K562 (cell line): Measurements from ENCODE around the gene MGAT5. TPM values are rescaled to one million over a fixed set of nuclear protein-coding genes. Genes with fewer than 3 reads are reported as not detected.

Experiments used
- ATAC-seq: fragments of 200-7000 bp; cut with Tn5 transposase; 3 replicates; pipeline ENCODE4 v1.9.1; 2020; ENCODE audit warnings: moderate library complexity
- BruUV-seq: library from RNA; stranded (reverse); fragments of 400-500 nt; replicated peaks from 2 replicates; lab custom pipeline; 2021; lab: Mats Ljungman, UMichigan
- CTCF ChIA-PET: fragments of 300-600 bp; formaldehyde crosslinking; extraction: SDS; loops from one replicate; lab custom pipeline; 2021; ENCODE audit warnings: low intra/inter-chr PET ratio; lab: Yijun Ruan, JAX
- POLR2A ChIA-PET: fragments of 300-600, 350-650 bp; sonication (Branson Sonifier 250); formaldehyde crosslinking; extraction: SDS; loops from one replicate; lab custom pipeline; 2021; ENCODE audit warnings: antibody characterized with exemption, inconsistent platforms; lab: Yijun Ruan, JAX
- DNase-seq, 4 experiments: peaks; one replicate each; pipeline versions ENCODE4 v3.0.0 to v3.0.0-alpha.2; 2011 to 2018; ENCODE audit warnings: low spot score in 3 of 4, mixed read lengths in 3 of 4; ENCODE audit errors: extremely low read depth in 1 of 4
- FAIRE-seq: peaks from 2 replicates; lab custom pipeline; 2011; peaks lifted over from hg19 to GRCh38; lab: Jason Lieb, UNC
- H2AFZ ChIP-seq: 2 replicates; pipeline ENCODE4 v1.6.0; 2011; ENCODE audit warnings: low read depth, low read length, control low read depth, inconsistent platforms
- H3K27ac ChIP-seq: fragments of 200-600 bp; 3 replicates; pipeline ENCODE4 v1.8.0; 2011; ENCODE audit warnings: low read depth, mild to moderate bottlenecking, control low read depth, inconsistent platforms, low read length, moderate library complexity, mixed read lengths; ENCODE audit errors: extremely low read depth
- H3K27me3 ChIP-seq, 2 experiments: fragments of 300-600 bp in 1 of 2; 2 replicates in 1 of 2; 3 replicates in 1 of 2; pipeline versions ENCODE4 v1.6.0 to v1.8.0; 2011; ENCODE audit warnings: inconsistent platforms in 2 of 2, low read length in 2 of 2, mild to moderate bottlenecking in 1 of 2, mixed read lengths in 1 of 2, moderate library complexity in 1 of 2; ENCODE audit not compliant: control insufficient read depth in 2 of 2, insufficient read depth in 2 of 2
- H3K36me3 ChIP-seq: fragments of 300-600 bp; 3 replicates; pipeline ENCODE4 v1.8.0; 2011; ENCODE audit warnings: mild to moderate bottlenecking, low read length, inconsistent platforms; ENCODE audit not compliant: control insufficient read depth, insufficient read depth
- H3K4me1 ChIP-seq, 2 experiments: fragments of 200-600 bp in 1 of 2; replicated peaks in 1 of 2; 2 replicates in 1 of 2; 3 replicates in 1 of 2; pipeline versions ENCODE4 v1.5.1 to v1.8.0; 2011; ENCODE audit warnings: inconsistent platforms in 2 of 2, low read length in 2 of 2, mild to moderate bottlenecking in 1 of 2, mixed read lengths in 1 of 2, moderate library complexity in 1 of 2; ENCODE audit not compliant: control insufficient read depth in 2 of 2, insufficient read depth in 2 of 2
- H3K4me2 ChIP-seq: 2 replicates; pipeline ENCODE4 v1.6.1; 2011; ENCODE audit warnings: low read length, control low read depth, inconsistent platforms, mixed read lengths; ENCODE audit not compliant: insufficient read depth
- H3K4me3 ChIP-seq: fragments of 200-600 bp; sonication (generic), shearing (Covaris generic); 2 replicates; pipeline ENCODE4 v1.5.1; 2016; ENCODE audit warnings: control low read depth, inconsistent platforms
- H3K79me2 ChIP-seq: fragments of 200-600 bp; 3 replicates; pipeline ENCODE4 v1.8.0; 2011; ENCODE audit warnings: low read length, inconsistent platforms; ENCODE audit not compliant: control insufficient read depth, insufficient read depth
- H3K9ac ChIP-seq, 2 experiments: 2 replicates each; pipeline versions ENCODE4 v1.6.0 to v1.6.1; 2011; ENCODE audit warnings: low read depth in 2 of 2, low read length in 2 of 2, control low read depth in 1 of 2, inconsistent platforms in 1 of 2, mild to moderate bottlenecking in 1 of 2, mixed read lengths in 1 of 2; ENCODE audit not compliant: insufficient read depth in 1 of 2
- H3K9me1 ChIP-seq: one replicate; pipeline ENCODE4 v1.6.0; 2011; ENCODE audit warnings: inconsistent platforms, mild to moderate bottlenecking, low read length, moderate library complexity; ENCODE audit not compliant: control insufficient read depth, insufficient read depth
- H3K9me3 ChIP-seq: replicated peaks from 2 replicates; pipeline ENCODE4 v1.5.1; 2011; ENCODE audit warnings: low read depth, low read length, inconsistent platforms; ENCODE audit not compliant: control insufficient read depth, insufficient read depth
- H4K20me1 ChIP-seq: replicated peaks from 2 replicates; pipeline ENCODE4 v1.6.1; 2011; ENCODE audit warnings: low read length, inconsistent platforms, mixed read lengths; ENCODE audit not compliant: control insufficient read depth, insufficient read depth
- CBX1 ChIP-seq: sonication (generic); IDR thresholded peaks from 2 replicates; pipeline ENCODE4 v1.6.1; 2016; ENCODE audit warnings: antibody characterized with exemption, low read depth, mild to moderate bottlenecking
- ESRRA ChIP-seq: fragments of 450-650 bp; IDR thresholded peaks from 2 replicates; pipeline ENCODE4 v1.6.1; 2014; ENCODE audit warnings: low read depth, mild to moderate bottlenecking, moderate library complexity, borderline replicate concordance
- ETV6 ChIP-seq, 3 experiments: fragments of 150-350 bp in 1 of 3; sonication (generic) in 1 of 3; formaldehyde crosslinking in 1 of 3; IDR thresholded peaks; 2 replicates each; pipeline versions ENCODE4 v1.6.1 to v1.8.0; 2014 to 2022; ENCODE audit warnings: borderline replicate concordance in 2 of 3, low read depth in 2 of 3, antibody characterized with exemption in 1 of 3, low read length in 1 of 3, mild to moderate bottlenecking in 1 of 3, missing genetic modification reagents in 1 of 3
- MBD2 ChIP-seq: sonication (generic); IDR thresholded peaks from 2 replicates; pipeline ENCODE4 v1.6.1; 2016; ENCODE audit warnings: low read depth, borderline replicate concordance
- PCBP1 ChIP-seq: fragments of 200-400 bp; formaldehyde crosslinking; IDR thresholded peaks from 2 replicates; pipeline ENCODE4 v1.6.1; 2018; ENCODE audit warnings: mild to moderate bottlenecking, low read depth, low read length; ENCODE audit not compliant: poor library complexity, severe bottlenecking
- PHTF2 ChIP-seq: fragments of 250-450 bp; sonication (Bioruptor Pico); IDR thresholded peaks from 2 replicates; pipeline ENCODE4 v1.5.0; 2021; ENCODE audit warnings: mild to moderate bottlenecking
- RFX5 ChIP-seq: IDR thresholded peaks from 2 replicates; pipeline ENCODE4 v1.6.1; 2011; ENCODE audit warnings: low read depth, mild to moderate bottlenecking, improper control_type of control experiment, low read length
- SOX6 ChIP-seq: fragments of 450-650 bp; IDR thresholded peaks from 2 replicates; pipeline ENCODE4 v1.6.1; 2014; ENCODE audit warnings: mild to moderate bottlenecking
- YY1 ChIP-seq, 3 experiments: IDR thresholded peaks; 2 replicates each; pipeline ENCODE4 v1.6.1; 2011; ENCODE audit warnings: low read length in 2 of 3, mild to moderate bottlenecking in 2 of 3, moderate library complexity in 2 of 3, borderline replicate concordance in 1 of 3, control low read depth in 1 of 3, low read depth in 1 of 3; ENCODE audit not compliant: insufficient read depth in 3 of 3, insufficient replicate concordance in 2 of 3, control insufficient read depth in 1 of 3, insufficient read length in 1 of 3; ENCODE audit errors: extremely low read depth in 1 of 3
- ZC3H8 ChIP-seq: fragments of 450-650 bp; IDR thresholded peaks from 2 replicates; pipeline ENCODE4 v1.6.1; 2017
- ZNF431 ChIP-seq: sonication (generic); formaldehyde crosslinking; IDR thresholded peaks from 2 replicates; pipeline ENCODE4 v1.8.0; 2022; ENCODE audit warnings: mild to moderate bottlenecking, missing genetic modification reagents
- ZNF79 ChIP-seq: fragments of 250-450 bp; sonication (Bioruptor Pico); IDR thresholded peaks from 2 replicates; pipeline ENCODE4 v1.4.0; 2020; ENCODE audit warnings: low read depth, mild to moderate bottlenecking, moderate library complexity
- WGBS: fragments of 100-300 bp; shearing (Covaris generic); methylation state at CpG from one replicate; pipeline ENCODE4 v1.1.6; 2016; ENCODE audit warnings: low coverage, mixed read lengths; ENCODE audit not compliant: insufficient coverage; ENCODE audit errors: missing lambda C conversion rate; 5-methylcytosine and 5-hydroxymethylcytosine counted together
- in situ Hi-C: fragments of 300-500 bp; cut with MboI; formaldehyde crosslinking; loops from 4 replicates; pipeline ENCODE4 v1.15.0; 2018; ENCODE audit warnings: inconsistent platforms, mixed read lengths
- intact Hi-C: fragments of 100-400 bp; cut with micrococcal nuclease; formaldehyde crosslinking; loops from 2 replicates; pipeline ENCODE4 v1.14.2; 2022
- polyA plus RNA-seq, 8 experiments: library from polyadenylated mRNA; depleted of rRNA in 4 of 8; stranded (reverse) in 5 of 8; unstranded in 3 of 8; fragments of >200 nt; fragmentation: Nextera tagmentation in 2 of 8; fragmentation: Illumina TruSeq in 1 of 8; extraction: Ambion mirVana in 2 of 8; extraction: Trizol in 1 of 8; gene quantifications; 2 replicates each; pipeline versions ENCODE4 v1.2.1 to v1.2.3, GENCODE V29; 2011 to 2014; ENCODE audit warnings: inconsistent platforms in 1 of 8, missing spikeins in 1 of 8
- total RNA-seq, 7 experiments: library from RNA; depleted of rRNA in 6 of 7; stranded (reverse); fragments of >200 nt in 6 of 7; fragmentation: Illumina TruSeq in 2 of 7; extraction: Trizol in 2 of 7; gene quantifications; 2 replicates each; pipeline versions ENCODE4 v1.2.1 to v1.2.3, GENCODE V29; 2011 to 2021; ENCODE audit warnings: low replicate concordance in 1 of 7
- TF ChIP-seq, protein P1 (sequence below): fragments of 250-450 bp; sonication (Bioruptor Pico); IDR thresholded peaks from 2 replicates; pipeline ENCODE4 v1.5.0; 2021

The MGAT5 gene
- total and polyA plus RNA-seq, 9 of the 15 experiments (the other 6 are each of a cell fraction or from before 2014, with no cell fraction given) = 1.6 to 18.6 (median 11.1) TPM

- Histone ChIP-seq H3K4me1 (no peaks in the 10 kb centered on the region), H2AFZ (no peak overlapping the region), H3K9me1 (no peaks in the 10 kb centered on the region), H3K27ac (no peak overlapping the region), H3K9me3 (no peaks in the 10 kb centered on the region), H3K9ac (no peak overlapping the region), H4K20me1 (0 out of 2 replicates have a peak, but pooled peaks cover 4% of the 10 kb centered on the region), H3K4me2 (no peak overlapping the region), H3K27me3 (no peaks in the 10 kb centered on the region), H3K36me3 (no peaks in the 10 kb centered on the region), H3K4me3 (no peak overlapping the region), H3K79me2 (no peaks in the 10 kb centered on the region)
- ATAC-seq (no peak), FAIRE-seq (no peak), DNase-seq (no peak)
- intact Hi-C loops (no loop called here), in situ Hi-C loops (no loop called here)
- ChIA-PET CTCF (no interaction called here), POLR2A (interaction anchor here (0.6 kb wide), 1 partner anchor 17 kb away, joined by 3 read pairs; no protein-coding TSS in a partner anchor)
- TF ChIP-seq PHTF2 (CRISPR knock-in tag) = no peak
- no peak for TF ChIP-seq ZC3H8
- TF ChIP-seq, protein P1, sequence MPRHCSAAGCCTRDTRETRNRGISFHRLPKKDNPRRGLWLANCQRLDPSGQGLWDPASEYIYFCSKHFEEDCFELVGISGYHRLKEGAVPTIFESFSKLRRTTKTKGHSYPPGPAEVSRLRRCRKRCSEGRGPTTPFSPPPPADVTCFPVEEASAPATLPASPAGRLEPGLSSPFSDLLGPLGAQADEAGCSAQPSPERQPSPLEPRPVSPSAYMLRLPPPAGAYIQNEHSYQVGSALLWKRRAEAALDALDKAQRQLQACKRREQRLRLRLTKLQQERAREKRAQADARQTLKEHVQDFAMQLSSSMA = no peak
- TF ChIP-seq YY1 (IDR thresholded peaks at IDR 0.05; ENCODE audit: borderline replicate concordance in 1 of 3, control insufficient read depth in 1 of 3, extremely low read depth in 1 of 3, insufficient read depth in 3 of 3, insufficient read length in 1 of 3, insufficient replicate concordance in 2 of 3, low read depth in 1 of 3, low read length in 2 of 3) = no peak
- no peak for TF ChIP-seq ETV6 (IDR thresholded peaks at IDR 0.05; ENCODE audit: borderline replicate concordance in 1 of 2, low read depth in 2 of 2, low read length in 1 of 2)
- TF ChIP-seq ETV6 (CRISPR knock-in tag; IDR thresholded peaks at IDR 0.05; ENCODE audit: borderline replicate concordance) = no peak
- no peak for TF ChIP-seq ZNF431 (CRISPR knock-in tag)
- TF ChIP-seq ESRRA = no peak
- no peak for TF ChIP-seq CBX1
- TF ChIP-seq PCBP1 = no peak
- TF ChIP-seq RFX5 = no peak
- no peak for TF ChIP-seq MBD2
- no peak for TF ChIP-seq ZNF79 (CRISPR knock-in tag)
- TF ChIP-seq SOX6 = no peak
- WGBS = 68% methylated on average over 4 of the region's 4 CpGs
- no TSS peak for BruUV-seq
These were observed 26.9 kb downstream of the MGAT5 start for GRCh38 chr2:134280726-134281125.
